MCF 10A (cell line): ENCODE results near the gene PPP2R2C. TPM values are rescaled to one million over a fixed set of nuclear protein-coding genes. Genes with fewer than 3 reads are reported as not detected.

Experiments used
- BruUV-seq: library from RNA; stranded (reverse); fragments of 400-500 nt; replicated peaks from 2 replicates; lab custom pipeline; 2021; lab: Mats Ljungman, UMichigan
- CTCF ChIA-PET: fragments of 300-600 bp; sonication (Branson Sonifier 250); formaldehyde crosslinking; extraction: SDS; loops from one replicate; lab custom pipeline; 2021; ENCODE audit warnings: antibody characterized with exemption, inconsistent platforms; lab: Yijun Ruan, JAX
- POLR2A ChIA-PET: fragments of 300-600, 350-650 bp; sonication (Branson Sonifier 250); formaldehyde crosslinking; extraction: SDS; loops from one replicate; lab custom pipeline; 2020; ENCODE audit warnings: antibody characterized with exemption, inconsistent platforms; lab: Yijun Ruan, JAX
- DNase-seq: peaks from one replicate; pipeline ENCODE4 v3.0.0-alpha.2; 2018; ENCODE audit not compliant: unreplicated experiment
- H3K27ac Mint-ChIP-seq: one replicate; pipeline ENCODE4 v1.8.0; 2022; ENCODE audit warnings: mild to moderate bottlenecking, low read depth, mixed read lengths; ENCODE audit not compliant: unreplicated experiment
- H3K27me3 Mint-ChIP-seq: one replicate; pipeline ENCODE4 v1.8.0; 2022; ENCODE audit warnings: mixed read lengths; ENCODE audit not compliant: insufficient read depth, unreplicated experiment
- H3K36me3 Mint-ChIP-seq: one replicate; pipeline ENCODE4 v1.8.0; 2022; ENCODE audit warnings: mild to moderate bottlenecking, moderate library complexity, mixed read lengths; ENCODE audit not compliant: insufficient read depth, unreplicated experiment
- H3K4me1 Mint-ChIP-seq: one replicate; pipeline ENCODE4 v1.8.0; 2022; ENCODE audit warnings: mixed read lengths; ENCODE audit not compliant: insufficient read depth, unreplicated experiment
- H3K4me3 Mint-ChIP-seq: one replicate; pipeline ENCODE4 v1.8.0; 2022; ENCODE audit warnings: mild to moderate bottlenecking, moderate library complexity, mixed read lengths; ENCODE audit not compliant: unreplicated experiment
- H3K9me3 Mint-ChIP-seq: one replicate; pipeline ENCODE4 v1.8.0; 2022; ENCODE audit warnings: mixed read lengths; ENCODE audit not compliant: unreplicated experiment
- intact Hi-C: fragments of 100-400 bp; cut with micrococcal nuclease; formaldehyde crosslinking; loops from 2 replicates; pipeline ENCODE4 v1.14.1; 2022
- total RNA-seq: library from RNA; stranded (reverse); gene quantifications from 2 replicates; pipeline ENCODE4 v1.2.3, GENCODE V29; 2022
- TF ChIP-seq, protein P1 (sequence below): fragments of 200-600 bp; IDR thresholded peaks from one replicate; pipeline ENCODE4 v1.8.0; 2022; ENCODE audit warnings: antibody characterized with exemption, mild to moderate bottlenecking; ENCODE audit not compliant: unreplicated experiment

PPP2R2C gene
- total RNA-seq, 1 experiment from 2014 or later: 3.6 TPM

DNA sequence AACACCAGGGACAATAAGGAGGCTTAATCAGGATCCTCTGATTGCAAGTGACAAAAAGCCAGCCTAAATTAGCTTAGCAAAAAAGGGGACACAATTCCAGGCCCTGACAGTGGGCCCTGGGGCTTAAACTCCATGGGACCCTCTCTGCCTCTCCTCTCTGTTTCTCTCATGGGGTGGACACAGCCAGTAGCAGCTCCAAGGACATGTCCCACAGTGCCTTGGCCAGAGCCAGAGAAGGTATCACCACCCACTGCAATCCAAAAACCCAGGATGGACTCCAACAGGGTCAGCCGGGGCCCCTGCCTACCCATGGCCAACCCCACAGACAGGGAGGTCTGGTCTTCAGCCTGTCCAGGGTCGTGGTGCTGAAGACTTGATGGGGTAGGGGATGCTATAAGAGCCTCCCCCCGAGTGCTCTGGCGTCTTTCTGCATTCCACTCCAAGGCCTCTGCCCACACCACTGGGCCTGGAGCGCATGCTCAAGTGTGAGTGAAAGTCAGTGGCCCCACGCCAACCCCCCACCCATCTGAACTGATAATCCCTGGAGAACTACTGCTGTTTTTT, 19.7 kb upstream of the PPP2R2C start:
- ChIA-PET CTCF (interaction anchor here (0.5 kb wide), 1 partner anchor 413 kb away, joined by 3 read pairs; no protein-coding TSS in a partner anchor), POLR2A (no interaction called here)
- no peaks in the 10 kb centered on the region for H3K36me3 Mint-ChIP-seq
- DNase-seq: no peak
- intact Hi-C loops: no loop called here
- H3K4me3 Mint-ChIP-seq: no peak overlapping the region
- peaks cover 8% of the 10 kb centered on the region for H3K9me3 Mint-ChIP-seq
- no peak overlapping the region for H3K27ac Mint-ChIP-seq
- BruUV-seq: no TSS peak
- peaks cover 28% of the 10 kb centered on the region for H3K27me3 Mint-ChIP-seq
- TF ChIP-seq, protein P1, sequence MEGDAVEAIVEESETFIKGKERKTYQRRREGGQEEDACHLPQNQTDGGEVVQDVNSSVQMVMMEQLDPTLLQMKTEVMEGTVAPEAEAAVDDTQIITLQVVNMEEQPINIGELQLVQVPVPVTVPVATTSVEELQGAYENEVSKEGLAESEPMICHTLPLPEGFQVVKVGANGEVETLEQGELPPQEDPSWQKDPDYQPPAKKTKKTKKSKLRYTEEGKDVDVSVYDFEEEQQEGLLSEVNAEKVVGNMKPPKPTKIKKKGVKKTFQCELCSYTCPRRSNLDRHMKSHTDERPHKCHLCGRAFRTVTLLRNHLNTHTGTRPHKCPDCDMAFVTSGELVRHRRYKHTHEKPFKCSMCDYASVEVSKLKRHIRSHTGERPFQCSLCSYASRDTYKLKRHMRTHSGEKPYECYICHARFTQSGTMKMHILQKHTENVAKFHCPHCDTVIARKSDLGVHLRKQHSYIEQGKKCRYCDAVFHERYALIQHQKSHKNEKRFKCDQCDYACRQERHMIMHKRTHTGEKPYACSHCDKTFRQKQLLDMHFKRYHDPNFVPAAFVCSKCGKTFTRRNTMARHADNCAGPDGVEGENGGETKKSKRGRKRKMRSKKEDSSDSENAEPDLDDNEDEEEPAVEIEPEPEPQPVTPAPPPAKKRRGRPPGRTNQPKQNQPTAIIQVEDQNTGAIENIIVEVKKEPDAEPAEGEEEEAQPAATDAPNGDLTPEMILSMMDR: no peak
- peaks cover 13% of the 10 kb centered on the region for H3K4me1 Mint-ChIP-seq

DNA sequence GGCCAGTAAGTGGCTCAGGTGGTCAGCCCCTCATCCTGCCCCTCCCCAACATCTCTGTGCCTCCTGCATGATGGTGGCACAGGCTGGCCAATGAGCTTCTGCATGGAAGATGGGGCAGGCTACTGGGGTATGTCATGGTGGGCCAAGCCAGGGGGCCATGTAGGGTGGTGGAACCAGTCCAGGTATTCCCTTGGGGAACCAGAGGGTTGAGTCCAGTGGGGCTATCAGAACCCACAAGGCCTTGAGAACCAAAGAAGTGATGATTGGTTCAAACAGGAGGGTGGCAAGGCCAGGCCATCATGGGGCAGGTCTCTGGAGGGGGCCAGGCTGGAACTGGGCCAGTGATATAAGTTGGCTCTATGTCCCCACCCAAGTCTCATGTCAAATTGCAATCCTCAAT, 18.8 kb upstream of the PPP2R2C start:
- no TSS peak for BruUV-seq
- POLR2A ChIA-PET: no interaction called here

DNA sequence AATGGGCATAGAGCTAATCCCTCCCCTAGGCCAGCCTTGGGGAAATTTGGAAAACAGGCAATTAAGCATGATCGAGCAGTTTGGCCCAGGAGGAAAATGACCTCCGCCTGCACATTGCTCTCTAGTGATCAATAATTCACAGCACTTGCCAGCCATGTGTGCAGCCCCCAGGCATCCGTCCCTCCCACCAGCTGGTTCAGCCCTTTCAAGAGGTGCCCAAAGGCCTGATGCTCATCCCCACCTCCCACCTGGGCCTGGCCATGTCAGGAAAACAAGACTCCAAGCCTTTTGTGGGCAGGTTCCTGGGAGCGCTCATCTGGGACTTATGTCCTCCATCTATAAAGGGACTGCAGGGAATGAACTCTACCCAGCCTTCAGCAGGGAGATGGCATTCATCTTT, 17.5 kb upstream of the PPP2R2C start:
- TF ChIP-seq, protein P1: no peak
- Mint-ChIP-seq H3K27ac (no peak overlapping the region), H3K27me3 (peaks cover 50% of the 10 kb centered on the region), H3K36me3 (no peaks in the 10 kb centered on the region), H3K9me3 (peaks cover 8% of the 10 kb centered on the region), H3K4me3 (no peak overlapping the region), H3K4me1 (peaks cover 13% of the 10 kb centered on the region)
- CTCF ChIA-PET: interaction anchor here (0.7 kb wide), 1 partner anchor 66 kb away, joined by 3 read pairs; no protein-coding TSS in a partner anchor
- BruUV-seq: no TSS peak
- intact Hi-C loops: no loop called here
- no peak for DNase-seq
- POLR2A ChIA-PET: no interaction called here

More for the DNA sequence above, 18.8 kb upstream of the PPP2R2C start:
- intact Hi-C loops: no loop called here
- H3K27ac Mint-ChIP-seq: no peak overlapping the region
- H3K9me3 Mint-ChIP-seq: peaks cover 8% of the 10 kb centered on the region
- no peak for DNase-seq
- TF ChIP-seq, protein P1: no peak
- CTCF ChIA-PET: no interaction called here
- H3K36me3 Mint-ChIP-seq: no peaks in the 10 kb centered on the region
- no peak overlapping the region for H3K4me3 Mint-ChIP-seq
- H3K4me1 Mint-ChIP-seq: peaks cover 13% of the 10 kb centered on the region
- peaks cover 37% of the 10 kb centered on the region for H3K27me3 Mint-ChIP-seq

DNA sequence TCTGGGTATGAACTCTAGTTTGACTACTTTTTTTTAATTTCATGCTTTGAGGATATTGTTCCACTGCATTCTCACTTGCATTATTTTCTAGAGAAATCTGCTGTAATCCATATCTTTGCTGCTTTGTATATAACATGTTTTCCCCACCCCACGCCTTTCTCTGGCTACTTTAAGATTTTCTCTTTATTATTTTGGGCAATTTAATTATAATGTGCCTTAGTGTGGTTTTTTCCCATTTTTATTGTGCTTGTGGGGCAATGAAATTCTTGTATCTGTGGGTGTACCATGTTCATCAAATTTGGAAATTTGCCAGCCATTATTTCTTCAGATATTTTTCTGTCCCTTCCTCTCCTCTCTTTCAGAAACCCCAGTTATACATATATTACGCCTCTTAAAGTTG, 15.1 kb upstream of the PPP2R2C start:
- H3K4me1 Mint-ChIP-seq: peaks cover 4% of the 10 kb centered on the region
- BruUV-seq: no TSS peak
- no peak for DNase-seq
- H3K27ac Mint-ChIP-seq: no peak overlapping the region
- TF ChIP-seq, protein P1: no peak
- H3K9me3 Mint-ChIP-seq: peaks cover 8% of the 10 kb centered on the region
- ChIA-PET CTCF (no interaction called here), POLR2A (no interaction called here)
- H3K4me3 Mint-ChIP-seq: no peak overlapping the region
- H3K27me3 Mint-ChIP-seq: peaks cover 72% of the 10 kb centered on the region
- intact Hi-C loops: no loop called here
- H3K36me3 Mint-ChIP-seq: no peaks in the 10 kb centered on the region
